ENCODE measurements around the gene NRXN3. TPM values are rescaled to one million over a fixed set of nuclear protein-coding genes. Genes with fewer than 3 reads are reported as not detected.

The NRXN3 gene
- total and polyA plus RNA-seq, 2 experiments from 2014 or later, result 0.08 to 0.11 TPM

DNA sequence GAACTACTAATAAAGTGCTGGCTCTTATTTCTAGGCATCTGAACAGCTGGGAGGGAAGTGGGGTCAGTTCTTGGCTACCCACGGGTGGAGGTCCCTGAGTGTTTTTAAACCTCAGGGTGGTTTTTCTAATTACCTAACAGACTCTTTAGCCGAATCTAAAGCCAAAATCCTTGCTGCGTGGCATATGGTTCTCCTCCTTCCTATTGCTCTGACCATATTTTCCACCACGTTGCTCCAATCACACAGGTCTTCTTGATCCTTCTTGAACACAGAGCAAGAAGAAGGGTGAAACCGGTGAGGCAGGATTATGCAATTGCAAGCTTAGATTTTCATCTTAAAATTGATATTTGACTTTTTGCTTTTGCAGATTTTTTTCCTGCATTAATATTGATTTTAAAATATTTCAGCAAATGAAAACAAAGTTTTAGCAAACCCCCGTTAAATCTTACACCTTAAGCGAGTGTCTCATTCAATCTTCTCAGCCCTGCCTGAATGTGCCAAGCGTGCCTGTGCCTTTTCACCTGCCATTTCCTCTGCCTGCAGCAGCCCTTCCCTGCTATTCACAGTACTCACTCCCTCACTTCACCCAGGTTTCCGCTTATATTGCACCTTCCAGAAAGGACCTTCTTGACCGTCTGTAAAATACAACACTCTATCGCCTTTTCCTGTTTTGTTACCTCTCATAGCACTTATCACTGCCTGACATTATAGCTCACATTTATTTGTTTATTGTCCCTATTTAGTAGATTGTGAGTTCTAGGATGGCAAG lies 1535.1 kb downstream of the NRXN3 start:
- Histone ChIP-seq H3K9ac (no peak overlapping the region), H3K9me2 (ENCODE audit: insufficient read depth) (no peaks in the 10 kb centered on the region), H3K9me3 (ENCODE audit: low read depth) (no peaks in the 10 kb centered on the region), H4K20me1 (ENCODE audit: insufficient read depth) (no peaks in the 10 kb centered on the region), H3K36me3 (ENCODE audit: low read depth) (no peaks in the 10 kb centered on the region), H3K27ac (no peak overlapping the region), H2AFZ (no peak overlapping the region), H3K4me3 (no peak overlapping the region), H3K4me1 (ENCODE audit: insufficient read depth) (no peaks in the 10 kb centered on the region), H3K27me3 (replicated peaks; ENCODE audit: insufficient read depth) (no peaks in the 10 kb centered on the region), H3K79me2 (ENCODE audit: insufficient read depth) (no peaks in the 10 kb centered on the region), H3K4me2 (ENCODE audit: unreplicated experiment) (no peak overlapping the region), H3F3A (ENCODE audit: insufficient read depth) (no peaks in the 10 kb centered on the region)
- 37 to 38% methylated on average over 11 of the region's 11 CpGs for WGBS, 2 experiments (ENCODE audit: low coverage in 1 of 2, low lambda C conversion rate in 2 of 2, missing lambda C conversion rate in 2 of 2)
- DNase-seq, result no peak
- no peak for TF ChIP-seq EZH2 (IDR thresholded peaks at IDR 0.05; ENCODE audit: insufficient read depth, poor library complexity, severe bottlenecking)
- TF ChIP-seq EZH2phosphoT487 (IDR thresholded peaks at IDR 0.05; ENCODE audit: insufficient read depth, low read depth), result no peak
- in situ Hi-C loops (cut with MboI), result no loop called here

DNA sequence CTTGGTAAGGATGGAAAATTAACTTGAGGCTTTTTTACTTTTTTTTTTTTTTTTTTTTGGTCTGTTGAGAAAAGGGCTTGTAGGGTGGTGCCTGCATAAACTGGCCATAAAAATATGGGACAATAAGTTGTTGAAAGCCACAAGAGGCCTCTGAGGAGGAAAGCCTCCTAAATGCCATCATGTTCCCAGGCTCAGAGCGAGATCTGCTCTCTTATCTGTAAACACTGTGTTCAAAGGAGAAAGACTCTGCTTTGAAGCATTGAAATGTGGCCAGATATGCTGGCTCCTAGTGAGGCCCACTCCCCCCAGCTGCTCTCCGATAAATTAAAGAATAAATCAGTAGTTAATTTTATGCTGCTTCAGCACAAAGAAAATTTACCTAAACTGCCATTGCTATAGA lies 1536.2 kb downstream of the NRXN3 start:
- 3 to 10% methylated on average over 2 of the region's 2 CpGs for WGBS, 2 experiments (ENCODE audit: low coverage in 1 of 2, low lambda C conversion rate in 2 of 2, missing lambda C conversion rate in 2 of 2)
- no peaks in the 10 kb centered on the region for H3K79me2 ChIP-seq (ENCODE audit: insufficient read depth)

DNA sequence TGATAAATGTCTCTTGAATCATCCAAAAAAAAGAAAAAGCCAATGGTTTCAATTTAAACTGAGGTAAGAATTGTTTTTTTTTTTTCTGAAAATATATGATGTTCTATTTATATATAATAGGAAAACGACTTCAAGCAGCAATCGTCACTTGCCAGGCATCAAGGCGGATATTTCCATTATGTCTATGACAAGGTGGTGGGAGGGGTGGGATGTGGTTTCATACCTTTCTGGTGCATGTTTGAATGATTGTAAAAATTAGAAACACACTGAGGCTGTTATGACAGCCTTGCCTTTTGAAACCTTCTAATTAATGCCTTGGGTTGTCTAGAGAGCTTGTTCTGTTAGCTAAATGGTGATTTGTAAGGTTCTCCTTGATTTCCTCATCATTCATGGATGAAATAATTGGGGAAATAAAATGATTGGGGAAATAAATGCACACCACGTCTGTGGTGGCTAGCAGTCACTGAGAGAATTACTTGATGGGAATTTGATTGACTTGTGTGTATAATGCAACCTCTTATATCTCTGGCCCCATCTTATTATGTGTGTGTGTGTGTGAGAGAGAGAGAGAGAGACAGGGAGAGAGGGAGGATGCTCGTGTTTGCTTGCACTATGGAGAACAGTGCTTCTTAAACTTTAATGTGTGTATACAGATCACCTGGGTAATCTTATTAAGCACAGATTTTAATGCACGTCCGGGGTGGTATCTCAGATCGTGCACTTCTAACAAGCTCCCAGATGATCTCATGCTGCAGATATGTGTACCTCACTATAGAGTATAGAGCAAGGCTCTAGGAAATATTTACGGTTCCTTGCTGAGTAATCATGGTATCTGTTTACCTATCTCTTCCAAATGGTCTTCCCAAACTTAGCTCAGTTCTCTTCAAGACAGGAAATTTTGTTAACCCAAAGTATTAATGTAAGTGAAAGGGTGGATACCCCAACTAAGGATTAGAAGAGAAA lies 1538.5 kb downstream of the NRXN3 start:
- Histone ChIP-seq H3K27ac (no peak overlapping the region), H3K36me3 (ENCODE audit: low read depth) (no peaks in the 10 kb centered on the region), H3K4me2 (ENCODE audit: unreplicated experiment) (no peak overlapping the region), H2AFZ (no peak overlapping the region), H4K20me1 (ENCODE audit: insufficient read depth) (no peaks in the 10 kb centered on the region), H3K9ac (no peak overlapping the region), H3K9me2 (ENCODE audit: insufficient read depth) (no peaks in the 10 kb centered on the region), H3K27me3 (replicated peaks; ENCODE audit: insufficient read depth) (no peaks in the 10 kb centered on the region), H3K4me1 (ENCODE audit: insufficient read depth) (no peaks in the 10 kb centered on the region), H3K4me3 (no peak overlapping the region), H3F3A (ENCODE audit: insufficient read depth) (no peaks in the 10 kb centered on the region), H3K9me3 (ENCODE audit: low read depth) (no peaks in the 10 kb centered on the region), H3K79me2 (ENCODE audit: insufficient read depth) (no peaks in the 10 kb centered on the region)
- WGBS, 2 experiments (ENCODE audit: low coverage in 1 of 2, low lambda C conversion rate in 2 of 2, missing lambda C conversion rate in 2 of 2), result 22 to 27% methylated on average over 9 of the region's 9 CpGs
- TF ChIP-seq EZH2phosphoT487 (IDR thresholded peaks at IDR 0.05; ENCODE audit: insufficient read depth, low read depth), result no peak
- no peak for TF ChIP-seq EZH2 (IDR thresholded peaks at IDR 0.05; ENCODE audit: insufficient read depth, poor library complexity, severe bottlenecking)
- in situ Hi-C loops (cut with MboI), result no loop called here
- no peak for DNase-seq

More for the DNA sequence above, 1536.2 kb downstream of the NRXN3 start:
- H2AFZ ChIP-seq, result no peak overlapping the region
- no peak overlapping the region for H3K4me3 ChIP-seq
- no peaks in the 10 kb centered on the region for H3K9me2 ChIP-seq (ENCODE audit: insufficient read depth)
- no peak overlapping the region for H3K4me2 ChIP-seq (ENCODE audit: unreplicated experiment)
- H3K36me3 ChIP-seq (ENCODE audit: low read depth), result no peaks in the 10 kb centered on the region
- no peaks in the 10 kb centered on the region for H3K9me3 ChIP-seq (ENCODE audit: low read depth)
- no peak overlapping the region for H3K9ac ChIP-seq
- no peaks in the 10 kb centered on the region for H4K20me1 ChIP-seq (ENCODE audit: insufficient read depth)
- no peak overlapping the region for H3K27ac ChIP-seq
- H3K27me3 ChIP-seq (replicated peaks; ENCODE audit: insufficient read depth), result no peaks in the 10 kb centered on the region
- H3F3A ChIP-seq (ENCODE audit: insufficient read depth), result no peaks in the 10 kb centered on the region
- no peak for TF ChIP-seq EZH2phosphoT487 (IDR thresholded peaks at IDR 0.05; ENCODE audit: insufficient read depth, low read depth)
- no peak for TF ChIP-seq EZH2 (IDR thresholded peaks at IDR 0.05; ENCODE audit: insufficient read depth, poor library complexity, severe bottlenecking)
- no peaks in the 10 kb centered on the region for H3K4me1 ChIP-seq (ENCODE audit: insufficient read depth)
- in situ Hi-C loops (cut with MboI), result no loop called here
- no peak for DNase-seq

DNA sequence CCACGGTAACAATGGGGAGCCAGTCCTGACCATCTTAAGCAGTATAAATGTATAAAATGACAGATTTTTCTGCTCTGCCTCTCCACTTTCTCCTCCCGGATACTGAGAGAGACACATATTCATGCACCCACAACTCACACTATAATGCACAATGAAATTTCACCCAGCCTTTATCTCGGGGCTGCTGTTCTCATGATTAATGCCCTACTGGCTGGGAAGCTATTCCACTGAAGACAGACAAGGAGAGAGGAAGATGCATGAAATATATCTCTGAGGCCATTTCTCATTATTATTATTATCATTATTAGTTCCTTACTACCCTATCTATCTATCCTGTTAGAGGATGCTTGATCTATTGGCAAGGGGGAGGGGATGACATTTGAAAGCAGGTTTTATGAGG lies 1539.4 kb downstream of the NRXN3 start:
- no peaks in the 10 kb centered on the region for H3K27me3 ChIP-seq (replicated peaks; ENCODE audit: insufficient read depth)
- in situ Hi-C loops (cut with MboI), result no loop called here
- no peaks in the 10 kb centered on the region for H3K4me1 ChIP-seq (ENCODE audit: insufficient read depth)
- 17 to 19% methylated on average over 3 of the region's 3 CpGs for WGBS, 2 experiments (ENCODE audit: low coverage in 1 of 2, low lambda C conversion rate in 2 of 2, missing lambda C conversion rate in 2 of 2)
- H2AFZ ChIP-seq, result no peak overlapping the region
- no peak overlapping the region for H3K9ac ChIP-seq
- no peaks in the 10 kb centered on the region for H3K36me3 ChIP-seq (ENCODE audit: low read depth)
- H3K4me2 ChIP-seq (ENCODE audit: unreplicated experiment), result no peak overlapping the region
- H3K79me2 ChIP-seq (ENCODE audit: insufficient read depth), result no peaks in the 10 kb centered on the region
- DNase-seq, result no peak
- no peak for TF ChIP-seq EZH2phosphoT487 (IDR thresholded peaks at IDR 0.05; ENCODE audit: insufficient read depth, low read depth)
- no peak for TF ChIP-seq EZH2 (IDR thresholded peaks at IDR 0.05; ENCODE audit: insufficient read depth, poor library complexity, severe bottlenecking)
- H3F3A ChIP-seq (ENCODE audit: insufficient read depth), result no peaks in the 10 kb centered on the region
- H3K27ac ChIP-seq, result no peak overlapping the region
- no peaks in the 10 kb centered on the region for H3K9me2 ChIP-seq (ENCODE audit: insufficient read depth)
- no peak overlapping the region for H3K4me3 ChIP-seq
- no peaks in the 10 kb centered on the region for H4K20me1 ChIP-seq (ENCODE audit: insufficient read depth)
- no peaks in the 10 kb centered on the region for H3K9me3 ChIP-seq (ENCODE audit: low read depth)
